Transverse colon (tissue), 4 donors: ENCODE results near the gene PRRG1.

ENCODE experiments used
- CTCF ChIP-seq, 5 experiments: fragments of 200-600 bp in 3 of 5; fragments of 450-650 bp in 2 of 5; sonication (generic) in 3 of 5; IDR thresholded peaks; 1 replicate in 2 of 5; 2 replicates in 3 of 5; pipeline ENCODE4 v1.5.1; 2016 to 2017; ENCODE audit warnings: antibody characterized with exemption in 5 of 5, inconsistent platforms in 3 of 5, mild to moderate bottlenecking in 2 of 5, moderate library complexity in 1 of 5
- EP300 ChIP-seq: sonication (generic); formaldehyde crosslinking; IDR thresholded peaks from one replicate; pipeline ENCODE4 v1.6.1; 2017; ENCODE audit warnings: antibody characterized with exemption, low read depth
- POLR2A ChIP-seq: fragments of 450-650 bp; IDR thresholded peaks from one replicate; pipeline ENCODE4 v1.6.1; 2016; ENCODE audit warnings: antibody characterized with exemption, mild to moderate bottlenecking, moderate library complexity
- POLR2AphosphoS5 ChIP-seq, 3 donors: sonication (generic); formaldehyde crosslinking; IDR thresholded peaks; one replicate each; pipeline ENCODE4 v1.6.1; 2016; ENCODE audit warnings: antibody characterized with exemption in 3 of 3

- TF ChIP-seq CTCF (IDR thresholded peaks at IDR 0.05) (no peak), POLR2AphosphoS5 (IDR thresholded peaks at IDR 0.05) (no peak), EP300 (no peak), POLR2A (no peak)
These were observed 34.6 kb upstream of the PRRG1 start for GRCh38 chrX:37314531-37314930.
